HG02678 (cell line): ENCODE results near the gene CAV1.

ENCODE experiments used
- ATAC-seq: cut with Tn5 transposase; IDR thresholded peaks from one replicate; pipeline ENCODE4 v1.9.1; 2021; ENCODE audit warnings: mild to moderate bottlenecking, moderate library complexity; ENCODE audit not compliant: unreplicated experiment

Gene CAV1

DNA sequence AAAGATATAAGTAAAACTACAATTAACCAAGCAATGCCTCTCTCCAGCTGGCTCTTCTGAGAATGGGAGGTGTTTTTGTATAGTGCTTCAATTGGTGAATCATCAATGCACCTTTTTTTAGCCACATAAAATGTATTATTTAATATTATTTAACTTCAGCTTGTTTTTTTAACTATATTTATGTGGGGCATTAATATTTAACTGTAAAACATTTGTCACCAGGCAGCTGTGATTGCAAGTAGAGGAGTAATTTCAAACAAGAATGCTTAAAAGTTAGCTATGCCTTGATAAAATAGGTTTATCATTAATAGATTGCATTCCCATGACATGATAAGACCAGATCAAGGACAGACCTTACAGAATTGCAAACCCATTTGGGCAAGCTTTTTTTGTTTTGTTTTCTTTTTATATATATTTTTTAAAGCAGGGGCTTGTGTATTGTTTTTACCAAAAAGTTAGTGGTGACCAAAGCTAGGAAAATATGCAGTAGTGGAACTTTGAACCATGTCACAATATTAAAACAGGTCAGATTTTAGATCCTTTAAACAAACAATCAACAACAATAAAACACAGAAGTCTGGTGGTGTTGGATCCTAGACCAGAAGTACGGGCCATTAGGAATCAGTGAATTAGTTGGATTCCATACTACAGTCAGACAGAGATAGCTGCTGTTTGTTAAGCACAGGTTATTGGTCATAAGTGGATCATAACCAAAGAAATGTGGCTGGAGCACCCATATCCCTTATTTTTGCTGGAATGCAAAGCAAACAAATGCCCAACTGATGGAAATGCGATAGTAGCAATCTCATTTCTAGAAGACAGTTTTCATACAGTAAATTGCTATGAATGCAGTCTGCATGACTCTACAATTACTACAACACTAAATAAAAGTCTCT, 22.4 kb upstream of the CAV1 start:
- no peak for ATAC-seq

DNA sequence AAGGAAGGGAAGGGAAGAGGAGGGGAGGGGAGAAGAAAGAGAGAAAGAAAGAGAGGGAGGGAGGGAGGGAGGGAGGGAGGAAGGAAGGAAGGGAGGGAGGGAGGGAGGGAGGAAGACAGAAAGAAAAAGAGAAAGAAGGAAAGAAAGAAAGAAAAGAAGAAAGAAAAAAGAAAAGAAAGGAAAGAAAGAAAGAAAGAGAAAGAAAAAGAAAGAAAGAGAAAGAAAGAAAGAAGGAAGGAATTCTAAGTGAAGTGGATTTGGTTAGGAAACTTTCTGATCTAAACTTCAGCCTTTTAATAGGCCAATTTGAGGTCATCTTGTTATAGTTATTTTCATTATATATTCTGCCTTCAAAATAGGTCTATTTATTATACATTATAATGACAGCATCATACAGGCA, 21.0 kb upstream of the CAV1 start:
- ATAC-seq, result no peak

DNA sequence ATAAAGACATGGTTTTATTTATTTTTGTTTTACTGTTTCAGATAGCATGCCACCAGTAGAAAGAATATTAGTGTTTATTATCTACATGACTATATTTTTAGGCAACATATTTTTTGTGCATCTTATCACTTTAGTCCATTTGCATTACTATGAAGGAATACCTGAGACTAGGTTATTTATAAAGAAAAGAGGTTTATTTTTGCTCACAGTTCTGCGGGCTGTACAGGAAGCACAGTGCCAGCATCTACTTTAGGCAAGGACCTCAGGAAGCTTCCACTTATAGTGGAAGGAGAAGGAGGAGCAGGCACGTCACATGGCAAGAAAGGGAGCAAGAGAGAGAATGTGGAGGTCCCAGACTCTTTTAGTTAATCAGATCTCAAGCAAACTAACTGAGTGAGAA, 19.6 kb upstream of the CAV1 start:
- ATAC-seq, result no peak

DNA sequence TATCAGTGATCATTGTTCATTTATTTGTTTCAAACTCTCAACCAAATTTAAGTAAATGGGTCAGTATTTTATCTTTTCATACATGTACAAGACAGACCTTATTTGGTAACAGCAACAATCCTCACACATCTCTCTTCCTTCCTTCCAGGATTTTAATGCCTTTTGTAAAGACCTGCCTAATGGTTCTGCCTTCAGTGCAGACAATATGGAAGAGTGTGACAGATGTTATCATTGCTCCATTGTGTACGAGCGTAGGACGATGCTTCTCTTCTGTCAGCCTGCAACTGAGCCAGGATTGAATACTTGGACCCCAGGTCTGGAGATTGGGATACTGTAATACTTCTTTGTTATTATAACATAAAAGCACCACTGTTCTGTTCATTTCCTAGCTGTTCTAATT, 19.0 kb upstream of the CAV1 start:
- no peak for ATAC-seq

DNA sequence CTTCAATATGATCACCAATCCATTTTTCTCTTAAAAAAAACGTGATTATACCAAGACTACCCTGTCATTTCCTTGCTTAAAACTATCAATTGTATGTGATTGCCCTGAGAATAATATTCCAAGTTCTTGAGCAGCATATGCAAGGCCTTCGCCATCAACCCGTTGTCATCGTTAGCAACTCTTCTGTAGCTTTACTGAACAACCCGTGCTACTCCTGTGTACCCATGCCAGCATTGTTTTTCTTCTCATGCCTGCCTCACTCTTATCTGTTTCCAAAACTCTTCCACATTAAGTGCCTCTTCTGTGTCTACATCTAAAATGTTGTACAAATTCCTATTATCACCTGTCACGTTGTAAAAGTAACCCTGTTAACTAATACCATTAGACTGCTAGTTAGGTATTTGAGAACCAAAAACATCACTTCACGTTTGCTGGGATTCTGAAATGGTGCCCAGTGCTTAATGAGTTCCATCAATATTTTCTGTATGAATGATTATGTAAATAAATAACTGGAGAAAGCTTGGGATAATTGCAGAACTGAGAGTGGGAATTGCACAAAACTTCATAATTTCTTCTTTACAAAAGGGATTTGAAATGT, 14.8 kb upstream of the CAV1 start:
- no peak for ATAC-seq

DNA sequence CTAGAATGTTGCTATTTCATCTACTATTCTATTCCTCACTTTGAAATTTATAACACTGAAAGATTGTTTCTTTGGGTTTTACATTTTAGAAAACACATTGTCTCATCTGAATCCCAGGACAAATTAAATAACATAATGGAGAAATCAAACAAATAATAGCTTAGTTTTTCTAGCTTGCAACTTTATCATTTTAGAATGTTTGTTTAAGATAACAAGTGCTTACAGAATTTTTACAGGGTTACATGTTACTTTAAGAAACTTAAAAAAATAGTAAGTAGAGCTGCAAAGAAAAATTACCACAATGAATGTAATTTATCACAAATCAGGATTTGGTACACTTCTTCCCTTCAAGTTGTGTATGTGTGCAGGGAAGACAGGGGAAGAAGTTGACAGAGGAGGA, 14.0 kb upstream of the CAV1 start:
- no peak for ATAC-seq

DNA sequence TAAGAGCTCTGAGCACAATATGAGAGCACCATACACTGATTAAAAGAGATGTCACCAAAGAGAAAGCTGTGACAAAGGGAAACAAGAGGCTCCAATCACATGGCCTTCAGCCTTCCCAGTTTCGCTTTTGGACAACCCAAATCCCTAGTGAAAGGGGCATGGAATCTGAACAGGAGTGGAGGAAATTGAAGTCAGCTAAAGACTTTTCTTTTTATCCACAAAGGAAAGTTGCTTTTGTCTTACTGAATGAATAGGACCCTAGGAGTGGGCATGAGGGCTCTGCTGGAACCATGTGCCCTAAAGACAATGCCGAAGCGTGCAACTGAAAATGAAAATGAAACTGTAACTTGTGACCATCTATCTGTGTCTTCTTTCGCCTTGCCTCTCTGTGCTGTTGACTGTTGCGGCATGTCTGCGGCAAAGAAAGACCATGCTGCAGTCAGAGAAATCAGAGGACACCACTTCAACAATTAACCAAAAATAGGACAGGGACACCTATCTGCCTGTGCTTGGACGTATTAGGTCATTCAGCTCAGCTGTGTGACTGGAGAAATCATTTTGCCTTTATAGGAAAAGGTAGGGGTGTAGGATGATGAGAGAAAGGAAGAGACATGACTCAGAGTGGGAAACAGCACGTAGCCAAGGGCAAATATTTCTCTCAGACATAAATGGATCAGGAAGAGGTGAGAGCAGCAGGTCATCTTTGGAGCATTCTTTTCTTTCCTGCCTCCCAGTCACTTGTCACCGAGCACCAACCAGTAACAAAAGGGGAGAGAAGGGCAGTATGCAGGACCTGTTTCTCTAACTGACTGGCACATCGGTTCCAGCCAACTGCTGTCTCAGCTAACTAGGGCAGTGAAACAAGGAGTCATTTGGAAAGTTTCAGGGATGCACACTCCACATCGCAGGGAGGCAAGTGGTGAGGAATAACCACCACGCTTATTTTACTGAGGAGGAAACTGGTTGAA, 13.0 kb upstream of the CAV1 start:
- peak; percentile 100 for ATAC-seq

DNA sequence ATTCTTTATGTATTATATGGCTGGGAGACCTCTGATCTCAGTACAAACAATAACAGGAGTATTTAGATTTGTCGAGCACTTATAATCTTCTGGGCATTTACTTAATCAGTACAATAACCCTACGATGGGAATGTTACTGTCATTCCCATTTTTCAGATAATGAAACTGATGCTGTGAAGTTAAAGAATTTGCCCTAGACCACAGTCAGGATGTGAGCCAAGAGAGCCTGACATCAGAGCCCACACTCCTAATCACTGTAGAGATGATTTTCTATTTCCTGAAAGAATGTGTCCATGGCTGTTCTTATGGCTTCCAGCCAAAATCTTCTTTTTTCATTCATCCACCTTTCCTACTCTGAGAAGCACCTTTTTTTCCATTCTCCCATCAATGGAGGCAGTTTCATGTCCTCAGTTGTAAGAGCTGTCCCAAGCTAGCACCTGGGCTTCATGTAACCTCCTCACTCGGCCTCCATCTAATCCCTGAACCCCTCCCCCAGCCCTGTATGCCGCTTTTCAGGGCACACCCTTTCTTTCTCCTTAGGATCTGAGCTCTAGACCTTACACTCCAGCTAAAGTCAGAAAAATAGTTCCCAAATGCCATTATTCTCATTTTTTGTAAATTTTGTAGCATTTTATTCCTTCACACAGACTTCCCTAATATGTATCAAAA, 12.2 kb upstream of the CAV1 start:
- ATAC-seq, result no peak

DNA sequence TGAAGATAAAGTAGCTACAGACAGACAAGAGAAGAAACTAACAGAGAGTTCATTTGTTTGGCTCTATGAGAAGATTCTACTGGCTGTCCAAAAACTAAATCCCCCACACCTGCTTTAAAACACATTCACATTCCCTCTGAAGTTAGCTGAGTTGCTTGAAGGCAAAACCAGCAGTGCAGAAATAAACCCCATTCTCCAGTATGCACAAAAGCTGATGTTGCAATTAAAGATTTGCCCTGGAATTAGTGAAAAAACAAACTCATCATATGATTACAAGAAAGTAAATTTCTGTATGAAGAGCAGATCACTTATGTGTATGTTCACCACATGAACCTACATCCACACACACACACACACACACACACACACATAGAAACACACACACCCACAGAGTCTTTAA, 9.3 kb upstream of the CAV1 start:
- ATAC-seq, result no peak

DNA sequence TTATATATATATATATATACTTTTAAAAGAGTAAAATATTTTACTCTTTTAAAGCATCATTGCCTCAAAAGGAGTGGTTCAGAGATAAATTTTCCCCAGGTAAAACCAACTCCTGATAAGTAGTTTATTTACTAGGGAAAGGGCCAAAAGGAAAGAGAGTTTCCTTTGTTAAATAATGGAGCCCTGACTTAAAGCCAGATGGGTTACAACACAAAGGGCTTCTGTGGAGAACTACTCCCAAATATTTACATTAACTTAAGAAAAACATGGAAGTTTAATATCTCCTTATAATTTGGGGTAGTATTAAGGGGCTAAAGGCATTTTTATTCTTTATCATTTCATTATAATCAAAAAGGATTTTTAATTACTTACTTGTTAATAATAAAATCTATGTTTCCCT, 8.5 kb upstream of the CAV1 start:
- ATAC-seq, result no peak

DNA sequence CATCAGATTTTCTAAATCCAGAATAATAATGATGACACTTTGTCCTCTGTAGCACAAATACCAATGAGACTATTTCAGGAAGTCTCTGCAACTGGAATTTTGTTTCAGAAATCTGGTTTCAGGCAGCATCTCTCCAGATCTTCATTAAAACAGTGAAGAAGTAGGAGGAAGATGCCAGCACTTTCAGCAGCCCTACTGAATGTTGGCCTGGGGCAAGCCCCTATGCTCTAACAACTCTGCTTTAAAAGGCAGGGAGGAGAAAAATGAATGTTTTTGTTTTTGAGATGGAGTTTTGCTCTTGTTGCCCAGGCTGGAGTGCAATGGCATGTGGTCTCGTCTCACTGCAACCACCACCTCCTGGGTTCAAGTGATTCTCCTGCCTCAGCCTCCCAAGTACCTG, 7.2 kb upstream of the CAV1 start:
- no peak for ATAC-seq

DNA sequence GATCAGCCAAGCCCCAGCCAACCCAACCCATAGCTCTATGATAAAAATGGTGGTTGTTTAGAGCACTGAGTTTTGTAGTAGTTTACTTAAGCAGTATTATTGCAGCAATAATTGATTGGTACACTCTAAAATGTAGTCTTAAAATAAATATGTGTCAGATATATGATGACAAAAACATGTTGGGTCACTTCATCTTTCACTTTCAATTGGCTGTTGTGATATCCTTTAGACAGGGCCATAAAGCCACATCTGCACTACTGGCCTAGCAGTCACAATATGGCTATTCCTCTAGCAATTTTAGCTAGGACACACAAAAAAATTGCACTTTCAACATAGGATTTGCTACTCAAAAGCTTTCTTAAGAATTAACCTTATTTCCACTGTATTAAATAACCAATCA, 5.9 kb upstream of the CAV1 start:
- no peak for ATAC-seq

DNA sequence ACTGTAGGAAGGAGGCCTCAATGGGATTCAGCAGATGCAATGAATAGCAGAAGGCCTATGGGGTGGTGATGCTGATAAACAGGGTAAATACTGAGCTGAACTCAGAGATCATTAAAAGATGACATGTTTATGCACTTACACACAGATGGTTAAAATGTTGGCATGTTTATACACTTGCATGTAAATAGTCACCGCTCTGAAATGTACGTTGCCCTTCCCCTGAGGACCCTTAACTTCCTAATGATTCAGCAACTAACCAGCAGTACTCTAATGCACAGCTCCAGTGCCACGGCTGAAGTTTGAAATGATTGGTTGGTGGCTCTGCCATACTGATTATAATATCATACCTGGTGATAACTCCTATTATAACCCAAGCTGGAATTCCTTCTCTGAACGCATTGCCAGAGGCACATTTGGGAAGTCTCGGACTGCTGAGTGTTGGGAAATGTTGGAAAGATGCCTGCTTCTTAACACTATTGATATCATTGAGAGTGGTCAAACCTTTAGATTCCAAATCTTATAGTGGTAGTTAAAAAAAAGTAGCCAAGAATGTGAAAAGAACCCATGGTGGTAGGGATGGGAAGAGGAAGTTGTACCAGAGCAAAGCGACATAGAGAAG, 3.7 kb upstream of the CAV1 start:
- ATAC-seq, result no peak

DNA sequence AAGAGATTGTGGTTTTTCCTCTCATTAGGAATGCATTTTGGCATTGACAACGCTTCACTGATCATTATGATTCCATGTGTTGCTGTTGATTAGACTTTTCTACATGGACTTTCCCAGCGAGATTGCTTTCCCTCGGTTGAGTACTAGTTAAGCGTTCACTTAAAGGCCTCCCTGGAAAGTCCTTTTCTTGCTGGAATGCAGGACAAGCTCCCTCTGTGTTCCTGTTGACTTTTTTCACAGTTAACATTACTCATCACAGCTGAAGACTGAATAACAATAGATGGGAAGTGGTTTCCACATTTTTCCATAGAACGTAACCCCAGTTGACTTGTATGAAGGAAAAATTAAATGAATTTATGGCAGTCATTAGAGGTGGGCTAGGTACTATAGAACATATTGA, 2.6 kb upstream of the CAV1 start:
- ATAC-seq, result no peak

DNA sequence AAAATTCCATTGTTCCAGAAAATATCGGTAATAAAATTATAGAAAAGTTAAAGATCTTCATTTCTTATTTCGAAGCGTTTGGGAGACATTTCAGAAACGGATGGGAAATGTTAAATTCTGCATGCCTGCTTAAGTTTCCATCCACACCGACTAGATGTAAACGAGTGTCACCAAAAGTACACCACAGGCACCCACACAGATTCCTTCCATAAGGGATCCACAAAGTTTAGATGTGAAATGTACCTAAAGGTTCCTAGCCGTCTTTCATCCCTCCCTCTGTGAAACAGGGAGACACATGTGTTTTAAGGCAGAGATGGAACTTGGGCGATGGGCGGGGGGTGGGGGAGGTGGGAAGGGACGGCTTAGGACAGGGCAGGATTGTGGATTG, 621 bp upstream of the CAV1 start:
- ATAC-seq, result no peak

DNA sequence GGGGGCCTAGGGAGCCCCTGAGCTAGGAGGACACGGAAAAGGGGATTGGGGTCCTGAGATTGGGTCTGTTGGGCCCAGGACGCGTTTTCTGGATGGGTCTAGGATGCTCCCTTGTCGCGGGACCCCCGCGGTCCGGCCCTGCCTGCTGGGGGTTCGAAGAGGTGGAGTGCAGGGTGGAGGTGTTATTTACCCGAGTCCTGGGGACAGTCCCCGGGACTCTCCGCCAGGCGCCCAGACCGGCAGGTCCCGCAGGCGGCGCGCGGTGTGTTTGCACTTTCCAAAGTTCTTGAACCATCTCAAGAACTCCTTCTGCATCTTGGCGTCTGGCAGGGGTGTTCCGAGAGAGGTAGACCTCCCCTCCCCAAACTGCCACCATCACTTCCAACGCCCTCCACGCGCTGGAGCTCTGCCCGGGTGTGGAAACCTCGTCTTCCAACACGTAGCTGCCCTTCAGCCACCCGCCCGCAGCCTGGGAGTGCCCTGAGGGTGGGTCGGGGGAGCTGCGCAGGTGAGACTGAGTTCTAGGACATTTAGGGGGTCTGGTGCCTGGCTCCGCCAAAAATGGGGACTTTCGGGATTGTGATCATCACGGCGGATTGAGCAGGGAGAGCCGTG, 569 bp downstream of the CAV1 start:
- peak; percentile 23 for ATAC-seq

DNA sequence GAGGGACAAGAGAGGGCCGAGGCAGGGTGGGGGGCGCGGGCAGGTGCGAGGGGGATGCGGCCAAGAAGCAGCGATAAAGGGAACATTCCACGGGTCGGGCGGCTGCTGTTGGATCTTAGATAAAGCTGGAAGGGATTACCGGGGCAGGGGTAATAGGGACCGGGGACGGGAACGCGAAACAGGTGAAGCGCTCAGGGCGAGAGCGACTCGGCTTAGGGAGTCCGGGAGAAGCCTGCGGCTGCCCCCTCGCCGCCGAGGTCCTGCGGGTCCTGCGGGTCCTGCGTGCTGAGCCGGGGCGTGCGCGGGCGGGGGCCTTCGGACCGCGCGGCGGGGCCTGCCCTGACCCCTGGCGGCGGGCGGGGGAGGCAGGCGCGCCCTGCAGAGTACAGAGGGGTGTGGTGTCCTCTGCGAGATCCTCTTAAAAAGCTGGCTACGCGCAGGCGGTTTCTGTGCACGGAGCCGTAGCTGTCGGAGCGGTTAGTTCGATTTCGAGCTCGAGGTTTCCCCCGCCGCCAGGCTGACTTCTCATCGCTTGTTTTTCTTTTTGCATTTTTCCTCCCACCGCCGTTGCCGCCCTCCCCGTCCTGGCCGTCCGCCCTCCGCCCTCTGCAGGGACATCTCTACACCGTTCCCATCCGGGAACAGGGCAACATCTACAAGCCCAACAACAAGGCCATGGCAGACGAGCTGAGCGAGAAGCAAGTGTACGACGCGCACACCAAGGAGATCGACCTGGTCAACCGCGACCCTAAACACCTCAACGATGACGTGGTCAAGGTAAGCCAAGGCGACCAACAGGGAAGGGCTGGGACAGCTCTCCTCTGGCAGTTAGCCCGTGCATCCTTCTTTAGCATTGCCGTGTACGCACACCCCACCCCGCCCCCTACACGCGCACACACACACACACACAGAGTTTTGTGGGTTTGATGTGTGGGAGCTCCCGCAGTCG, 1.4 kb downstream of the CAV1 start:
- peak; percentile 90 for ATAC-seq

DNA sequence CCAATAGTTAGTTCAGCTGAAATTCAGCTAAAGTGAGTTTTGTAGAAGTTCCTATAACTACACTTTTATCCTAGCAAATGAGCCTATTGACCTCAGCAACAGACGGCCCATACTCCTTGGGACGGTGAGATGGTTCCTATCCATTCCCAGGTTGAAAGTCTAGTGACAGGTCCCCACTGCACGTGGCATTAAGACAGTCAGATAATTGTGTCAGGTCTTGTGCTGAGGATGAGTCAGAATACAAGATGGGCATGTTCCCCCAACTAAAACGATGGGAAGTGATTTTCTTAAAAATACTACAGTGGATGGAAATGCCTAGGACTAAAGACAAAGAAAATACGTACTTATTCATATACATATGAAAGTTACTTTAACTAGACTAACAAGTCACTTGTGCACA, 2.1 kb downstream of the CAV1 start:
- ATAC-seq, result no peak

DNA sequence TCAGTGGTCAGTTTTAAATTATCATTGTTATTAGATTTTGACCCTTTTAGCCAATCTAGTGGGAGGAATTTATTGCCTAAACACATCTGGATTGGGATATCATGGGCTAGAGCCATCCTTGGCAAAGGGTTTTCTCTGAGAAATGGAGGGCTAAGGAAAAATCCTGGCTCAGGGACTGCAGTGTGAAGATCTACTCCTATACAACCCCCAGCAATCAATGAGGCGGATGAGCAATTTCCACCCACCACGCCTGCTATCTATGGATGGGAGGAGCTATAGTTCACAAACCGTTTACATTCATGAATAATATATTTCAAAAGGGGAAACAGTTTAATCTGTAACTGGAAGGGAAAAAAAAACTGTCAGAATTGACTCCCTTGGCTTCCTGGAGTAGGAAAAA, 2.7 kb downstream of the CAV1 start:
- no peak for ATAC-seq
